Measurements from ENCODE around the gene SPARCL1. TPM values are rescaled to one million over a fixed set of nuclear protein-coding genes. Genes with fewer than 3 reads are reported as not detected.
"Not testable (repeated sequence)": the region's sequence is repeated elsewhere in the genome, so short reads cannot be mapped to it uniquely, and the experiment has no call there.

Gene SPARCL1
- total and polyA plus RNA-seq, 2 experiments from 2014 or later, result 1.5 to 2.4 TPM

GRCh38 chr4:87425711-87426110, 103.5 kb downstream of the SPARCL1 start:
- no peak overlapping the region for H3K4me3 Mint-ChIP-seq
- 0 out of 2 replicates have a peak, but pooled peaks cover 3% of the 10 kb centered on the region for H3F3A ChIP-seq (replicated peaks; ENCODE audit: low read depth)
- no peak for ATAC-seq
- no peak for TF ChIP-seq REST (IDR thresholded peaks at IDR 0.05; ENCODE audit: unreplicated experiment)
- no peak for TF ChIP-seq ZNF462 (CRISPR knock-in tag; IDR thresholded peaks at IDR 0.05)
- TF ChIP-seq STAT1 (IDR thresholded peaks at IDR 0.05; ENCODE audit: unreplicated experiment), result no peak
- TF ChIP-seq CREB1 (CRISPR knock-in tag; IDR thresholded peaks at IDR 0.05; ENCODE audit: low read depth), result no peak
- no peak for TF ChIP-seq JUNB (IDR thresholded peaks at IDR 0.05; ENCODE audit: unreplicated experiment)
- no peak for TF ChIP-seq CTCF (conservative IDR thresholded peaks at IDR 0.05; ENCODE audit: low read depth in 2 of 2)
- TF ChIP-seq POLR2AphosphoS5 (IDR thresholded peaks at IDR 0.05; ENCODE audit: low read depth), result no peak
- no peak for TF ChIP-seq ETS1 (IDR thresholded peaks at IDR 0.05)
- TF ChIP-seq ZNF331 (CRISPR knock-in tag; IDR thresholded peaks at IDR 0.05; ENCODE audit: low read depth), result no peak
- peaks cover 28% of the 10 kb centered on the region for H3K4me1 Mint-ChIP-seq
- no peaks in the 10 kb centered on the region for H3K27me3 ChIP-seq (ENCODE audit: insufficient read depth)
- no peak for DNase-seq (ENCODE audit: low spot score)
- H3K9me2 ChIP-seq (ENCODE audit: insufficient read depth), result no peaks in the 10 kb centered on the region
- no peak overlapping the region for H3K27ac ChIP-seq (ENCODE audit: low read depth)
- peaks cover 21% of the 10 kb centered on the region for H3K4me1 ChIP-seq (ENCODE audit: insufficient read depth)
- H3K27me3 Mint-ChIP-seq (ENCODE audit: insufficient read depth, low read depth, poor library complexity), result peaks cover 4% of the 10 kb centered on the region
- H3K9me3 Mint-ChIP-seq, result no peaks in the 10 kb centered on the region; the same call in 2 of the 3 replicates
- no peak overlapping the region for H2AFZ ChIP-seq
- H3K27ac Mint-ChIP-seq, result no peak overlapping the region
- no peaks in the 10 kb centered on the region for H3K36me3 ChIP-seq (ENCODE audit: insufficient read depth)
- H3K36me3 Mint-ChIP-seq (ENCODE audit: low read depth), result no peaks in the 10 kb centered on the region
- H4K20me1 ChIP-seq (replicated peaks; ENCODE audit: insufficient read depth), result peaks cover 7% of the 10 kb centered on the region
- H3K4me2 ChIP-seq, result no peak overlapping the region
- peaks cover 79% of the 10 kb centered on the region for H3K79me2 ChIP-seq (replicated peaks; ENCODE audit: insufficient read depth)
- H3K4me3 ChIP-seq, result no peak overlapping the region

- H3K4me3 Mint-ChIP-seq, result peak overlapping the region; percentile 95
- H3K36me3 Mint-ChIP-seq (ENCODE audit: low read depth); H4K20me1 ChIP-seq (replicated peaks; ENCODE audit: insufficient read depth); H3F3A ChIP-seq (replicated peaks; ENCODE audit: low read depth); H3K27ac Mint-ChIP-seq; H2AFZ ChIP-seq; H3K9me3 Mint-ChIP-seq; ATAC-seq; H3K27me3 ChIP-seq (ENCODE audit: insufficient read depth); DNase-seq (ENCODE audit: low spot score); H3K27ac ChIP-seq (ENCODE audit: low read depth); H3K9me2 ChIP-seq (ENCODE audit: insufficient read depth); H3K36me3 ChIP-seq (ENCODE audit: insufficient read depth); H3K27me3 Mint-ChIP-seq (ENCODE audit: insufficient read depth, low read depth, poor library complexity): not testable (repeated sequence)
- peak overlapping the region; percentile 78 for H3K4me3 ChIP-seq
- H3K4me1 Mint-ChIP-seq, result peaks cover 32% of the 10 kb centered on the region
- H3K4me2 ChIP-seq, result peak overlapping the region; percentile 92
- peaks cover 24% of the 10 kb centered on the region for H3K4me1 ChIP-seq (ENCODE audit: insufficient read depth)
- H3K79me2 ChIP-seq (replicated peaks; ENCODE audit: insufficient read depth), result peaks cover 64% of the 10 kb centered on the region
These were observed 105.1 kb downstream of the SPARCL1 start for GRCh38 chr4:87424099-87424543.
